GM23248 (cell line): Measurements from ENCODE around the gene FABP7. TPM values are rescaled to one million over a fixed set of nuclear protein-coding genes. Genes with fewer than 3 reads are reported as not detected.
"Not testable (repeated sequence)": the region's sequence is repeated elsewhere in the genome, so short reads cannot be mapped to it uniquely, and the experiment has no call there.

ENCODE experiments used
- DNase-seq: peaks from one replicate; pipeline ENCODE4 v3.0.0-alpha.2; 2015
- H2AFZ ChIP-seq: fragments of 200-600 bp; sonication (generic); 2 replicates; pipeline ENCODE4 v1.6.1; 2016; ENCODE audit warnings: antibody characterized with exemption
- H3F3A ChIP-seq: fragments of 200-600 bp; sonication (generic); 2 replicates; pipeline ENCODE4 v1.6.1; 2016; ENCODE audit warnings: mild to moderate bottlenecking, antibody characterized with exemption, mixed run types; ENCODE audit not compliant: insufficient read depth
- H3K27ac ChIP-seq: fragments of 200-600 bp; sonication (generic); 2 replicates; pipeline ENCODE4 v1.5.1; 2016; ENCODE audit warnings: mild to moderate bottlenecking
- H3K27me3 ChIP-seq: fragments of 200-600 bp; sonication (generic); replicated peaks from 2 replicates; pipeline ENCODE4 v1.6.1; 2016; ENCODE audit warnings: mild to moderate bottlenecking; ENCODE audit not compliant: insufficient read depth
- H3K36me3 ChIP-seq: fragments of 200-600 bp; sonication (generic); 2 replicates; pipeline ENCODE4 v1.6.1; 2016; ENCODE audit warnings: low read depth, mild to moderate bottlenecking
- H3K4me1 ChIP-seq: fragments of 200-600 bp; sonication (generic); 2 replicates; pipeline ENCODE4 v1.6.1; 2016; ENCODE audit warnings: mild to moderate bottlenecking; ENCODE audit not compliant: insufficient read depth
- H3K4me2 ChIP-seq: fragments of 200-600 bp; sonication (generic); one replicate; pipeline ENCODE4 v1.6.1; 2016; ENCODE audit warnings: mild to moderate bottlenecking; ENCODE audit not compliant: unreplicated experiment
- H3K4me3 ChIP-seq: fragments of 200-600 bp; sonication (generic); 2 replicates; pipeline ENCODE4 v1.5.1; 2016; ENCODE audit warnings: mild to moderate bottlenecking
- H3K79me2 ChIP-seq: fragments of 200-600 bp; sonication (generic); 2 replicates; pipeline ENCODE4 v1.6.1; 2016; ENCODE audit warnings: mild to moderate bottlenecking; ENCODE audit not compliant: insufficient read depth
- H3K9ac ChIP-seq: fragments of 200-600 bp; sonication (generic); 2 replicates; pipeline ENCODE4 v1.6.1; 2016; ENCODE audit warnings: mild to moderate bottlenecking
- H3K9me2 ChIP-seq: fragments of 200-600 bp; sonication (generic); 2 replicates; pipeline ENCODE4 v1.6.1; 2016; ENCODE audit warnings: mixed run types, mild to moderate bottlenecking, moderate library complexity; ENCODE audit not compliant: insufficient read depth
- H3K9me3 ChIP-seq: fragments of 200-600 bp; sonication (generic); one replicate; pipeline ENCODE4 v1.6.1; 2017; ENCODE audit warnings: low read depth
- H4K20me1 ChIP-seq: fragments of 200-600 bp; sonication (generic); 2 replicates; pipeline ENCODE4 v1.6.0; 2016; ENCODE audit not compliant: insufficient read depth
- EZH2 ChIP-seq: fragments of 200-600 bp; sonication (generic); IDR thresholded peaks from 2 replicates; pipeline ENCODE4 v1.6.1; 2018; ENCODE audit warnings: antibody characterized with exemption, mild to moderate bottlenecking; ENCODE audit not compliant: insufficient read depth, poor library complexity, severe bottlenecking
- EZH2phosphoT487 ChIP-seq: fragments of 200-600 bp; sonication (generic); IDR thresholded peaks from 2 replicates; pipeline ENCODE4 v1.6.1; 2018; ENCODE audit warnings: antibody characterized with exemption, moderate library complexity, mild to moderate bottlenecking, low read depth; ENCODE audit not compliant: insufficient read depth
- WGBS, 2 experiments: methylation state at CpG; one replicate each; pipeline ENCODE4 v1.1.6; 2015 to 2017; ENCODE audit warnings: low lambda C conversion rate in 2 of 2, low coverage in 1 of 2; ENCODE audit errors: missing lambda C conversion rate in 2 of 2; 5-methylcytosine and 5-hydroxymethylcytosine counted together
- in situ Hi-C: fragments of 300-500 bp; cut with MboI; formaldehyde crosslinking; loops from 2 replicates; pipeline ENCODE4 v1.15.0; 2020
- polyA plus RNA-seq: library from polyadenylated mRNA; unstranded; fragments of >200 nt; fragmentation: Nextera tagmentation; extraction: Ambion mirVana; gene quantifications from 2 replicates; pipeline ENCODE4 v1.2.1, GENCODE V29; 2016
- total RNA-seq: library from RNA; depleted of rRNA; stranded (reverse); fragments of >200 nt; shearing (Covaris generic); gene quantifications from 2 replicates; pipeline ENCODE4 v1.2.3, GENCODE V29; 2014

Gene FABP7
- total and polyA plus RNA-seq, 2 experiments from 2014 or later: not detected

GRCh38 chr6:122740091-122740490 is 39.4 kb upstream of the FABP7 start:
- TF ChIP-seq EZH2phosphoT487: no peak
- TF ChIP-seq EZH2: no peak
- in situ Hi-C loops: loop anchor here (10.0 kb wide), 1 partner anchor 575 kb away; no protein-coding TSS in a partner anchor
- no peaks in the 10 kb centered on the region for H3K36me3 ChIP-seq

DNA sequence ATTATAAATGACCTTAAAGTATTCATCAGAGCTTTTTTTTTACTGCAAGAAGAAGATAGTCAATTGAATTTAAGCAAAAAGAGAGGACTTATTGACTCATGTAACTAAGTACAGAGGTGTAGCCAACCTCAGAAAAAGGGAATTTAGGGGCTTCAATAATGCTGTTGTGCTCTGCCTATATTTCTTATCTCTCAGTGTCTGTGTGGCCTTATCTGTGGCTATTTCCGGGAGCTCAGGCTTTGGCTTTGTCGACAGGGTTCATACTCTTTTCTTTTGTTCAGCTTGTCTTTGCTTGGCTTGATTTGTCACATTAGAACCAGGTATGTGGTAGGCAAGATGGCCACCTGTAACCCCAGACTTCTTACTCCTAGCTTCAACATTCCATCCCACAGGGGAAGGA is 38.6 kb upstream of the FABP7 start:
- WGBS, 2 experiments: 68 to 73% methylated on average over 2 of the region's 2 CpGs
- Histone ChIP-seq H3K4me1 (no peaks in the 10 kb centered on the region), H3K9me3 (no peaks in the 10 kb centered on the region), H3K4me2 (no peak overlapping the region), H2AFZ (no peak overlapping the region), H3K9ac (no peak overlapping the region), H3K4me3 (no peak overlapping the region), H3K79me2 (no peaks in the 10 kb centered on the region), H3K36me3 (no peaks in the 10 kb centered on the region), H3K27ac (no peak overlapping the region), H3K9me2 (no peaks in the 10 kb centered on the region), H3K27me3 (no peaks in the 10 kb centered on the region), H4K20me1 (no peaks in the 10 kb centered on the region), H3F3A (no peaks in the 10 kb centered on the region)
- no peak for DNase-seq
- in situ Hi-C loops: loop anchor here (10.0 kb wide), 1 partner anchor 574 kb away; no protein-coding TSS in a partner anchor
- no peak for TF ChIP-seq EZH2
- TF ChIP-seq EZH2phosphoT487: no peak

More at GRCh38 chr6:122740091-122740490, 39.4 kb upstream of the FABP7 start:
- Histone ChIP-seq H3K4me2 (no peak overlapping the region), H3K79me2 (no peaks in the 10 kb centered on the region), H3K9ac (no peak overlapping the region), H3F3A (no peaks in the 10 kb centered on the region), H2AFZ (no peak overlapping the region), H3K4me3 (no peak overlapping the region), H3K9me2 (no peaks in the 10 kb centered on the region), H3K4me1 (no peaks in the 10 kb centered on the region), H3K27ac (no peak overlapping the region), H4K20me1 (no peaks in the 10 kb centered on the region), H3K27me3 (peaks cover 6% of the 10 kb centered on the region; the same call in 1 of the 2 replicates), H3K9me3 (no peaks in the 10 kb centered on the region)
- no peak for DNase-seq
- WGBS, 2 experiments: 82 to 90% methylated on average over 2 of the region's 2 CpGs

- not testable (repeated sequence) for H3K9me2 ChIP-seq, H3K4me2 ChIP-seq, H3K9me3 ChIP-seq, H2AFZ ChIP-seq, H3K36me3 ChIP-seq, H3K27me3 ChIP-seq, H4K20me1 ChIP-seq, H3K9ac ChIP-seq, H3K4me1 ChIP-seq, H3F3A ChIP-seq, H3K79me2 ChIP-seq, H3K4me3 ChIP-seq, H3K27ac ChIP-seq
- in situ Hi-C loops: loop anchor here (10.0 kb wide), 1 partner anchor 571 kb away; no protein-coding TSS in a partner anchor
- peak; percentile 37 for DNase-seq
- 22 to 30% methylated on average over 8 of the region's 8 CpGs for WGBS, 2 experiments
Measured at GRCh38 chr6:122744247-122744646, 35.3 kb upstream of the FABP7 start.

- H3K27me3 ChIP-seq, H3K9me3 ChIP-seq, H2AFZ ChIP-seq, H3K4me2 ChIP-seq, H4K20me1 ChIP-seq, H3K9ac ChIP-seq, H3K79me2 ChIP-seq, H3K27ac ChIP-seq, H3K9me2 ChIP-seq, H3K36me3 ChIP-seq, H3K4me3 ChIP-seq, DNase-seq, H3F3A ChIP-seq, H3K4me1 ChIP-seq: not testable (repeated sequence)
- in situ Hi-C loops: loop anchor here (10.0 kb wide), 1 partner anchor 570 kb away; no protein-coding TSS in a partner anchor
- WGBS, 2 experiments: 74 to 80% methylated on average over 3 of the region's 3 CpGs
Measured at GRCh38 chr6:122744856-122745255, 34.7 kb upstream of the FABP7 start.

- no peak for TF ChIP-seq EZH2
- TF ChIP-seq EZH2phosphoT487: no peak
- H3F3A ChIP-seq: no peaks in the 10 kb centered on the region
- H4K20me1 ChIP-seq: no peaks in the 10 kb centered on the region
- in situ Hi-C loops: loop anchor here (10.0 kb wide), 1 partner anchor 568 kb away; no protein-coding TSS in a partner anchor
- no peaks in the 10 kb centered on the region for H3K9me2 ChIP-seq
- WGBS, 2 experiments: 76 to 82% methylated on average over 9 of the region's 9 CpGs
- DNase-seq: no peak
- H3K9ac ChIP-seq: no peak overlapping the region
- H3K9me3 ChIP-seq: no peaks in the 10 kb centered on the region
- H3K4me1 ChIP-seq: no peaks in the 10 kb centered on the region
- no peaks in the 10 kb centered on the region for H3K36me3 ChIP-seq
- H3K27me3 ChIP-seq: no peaks in the 10 kb centered on the region
- no peak overlapping the region for H2AFZ ChIP-seq
- H3K4me2 ChIP-seq: no peak overlapping the region
- no peak overlapping the region for H3K27ac ChIP-seq
- H3K79me2 ChIP-seq: no peaks in the 10 kb centered on the region
- H3K4me3 ChIP-seq: no peak overlapping the region
Measured at GRCh38 chr6:122746688-122747087, 32.8 kb upstream of the FABP7 start.
